IMR-90 (cell line): ENCODE results near the gene CYB5A. TPM values are rescaled to one million over a fixed set of nuclear protein-coding genes. Genes with fewer than 3 reads are reported as not detected.

Source experiments
- ATAC-seq: fragments of 200-7000 bp; cut with Tn5 transposase; 2 replicates; pipeline ENCODE4 v1.9.1; 2020; ENCODE audit warnings: low read depth, mild to moderate bottlenecking, moderate library complexity
- BruUV-seq: library from RNA; stranded (reverse); fragments of 400-500 nt; replicated peaks from 2 replicates; lab custom pipeline; 2021; lab: Mats Ljungman, UMichigan
- CTCF ChIA-PET: fragments of 300-600 bp; formaldehyde crosslinking; extraction: SDS; loops from one replicate; lab custom pipeline; 2021; ENCODE audit warnings: antibody characterized with exemption; lab: Yijun Ruan, JAX
- POLR2A ChIA-PET: fragments of 300-600 bp; sonication (Branson Sonifier 250); formaldehyde crosslinking; loops from one replicate; lab custom pipeline; 2022; ENCODE audit warnings: antibody characterized with exemption; ENCODE audit not compliant: unreplicated experiment; lab: Charles Lee
- DNase-seq: peaks from one replicate; pipeline ENCODE4 v3.0.0; 2013
- H2AFZ ChIP-seq: replicated peaks from 2 replicates; pipeline ENCODE3; 2013; ENCODE audit warnings: low read length, mild to moderate bottlenecking; ENCODE audit not compliant: poor library complexity
- H2AK5ac ChIP-seq: 2 replicates; pipeline ENCODE4 v1.6.1; 2013; ENCODE audit warnings: low read depth, low read length, inconsistent platforms
- H2AK9ac ChIP-seq: replicated peaks from 2 replicates; pipeline ENCODE3; 2013; ENCODE audit warnings: mild to moderate bottlenecking, low read depth, low read length, moderate library complexity; ENCODE audit not compliant: poor library complexity
- H2BK120ac ChIP-seq: 2 replicates; pipeline ENCODE4 v1.6.1; 2013; ENCODE audit warnings: low read depth, low read length, inconsistent platforms
- H2BK15ac ChIP-seq: 3 replicates; pipeline ENCODE4 v1.6.1; 2013; ENCODE audit warnings: low read depth, low read length, inconsistent platforms
- H2BK20ac ChIP-seq: 2 replicates; pipeline ENCODE4 v1.6.1; 2013; ENCODE audit warnings: low read depth, mild to moderate bottlenecking, inconsistent platforms, low read length, moderate library complexity
- H2BK5ac ChIP-seq: 2 replicates; pipeline ENCODE4 v1.6.1; 2013; ENCODE audit warnings: mild to moderate bottlenecking, low read depth, low read length, inconsistent platforms; ENCODE audit not compliant: poor library complexity, severe bottlenecking
- H3K14ac ChIP-seq: replicated peaks from 2 replicates; pipeline ENCODE4 v1.6.1; 2013; ENCODE audit warnings: low read depth, low read length, inconsistent platforms
- H3K18ac ChIP-seq: 2 replicates; pipeline ENCODE4 v1.6.1; 2013; ENCODE audit warnings: low read depth, low read length, control low read depth
- H3K23ac ChIP-seq: 2 replicates; pipeline ENCODE4 v1.6.1; 2013; ENCODE audit warnings: low read depth, low read length, inconsistent platforms
- H3K27ac ChIP-seq: 2 replicates; pipeline ENCODE4 v1.5.1; 2013; ENCODE audit warnings: mild to moderate bottlenecking, control low read depth, low read length; ENCODE audit not compliant: insufficient read depth
- H3K27me3 ChIP-seq: 2 replicates; pipeline ENCODE4 v1.6.1; 2013; ENCODE audit warnings: low read length; ENCODE audit not compliant: control insufficient read depth, insufficient read depth
- H3K36me3 ChIP-seq: 2 replicates; pipeline ENCODE4 v1.6.1; 2013; ENCODE audit warnings: low read length, mixed read lengths; ENCODE audit not compliant: control insufficient read depth, insufficient read depth
- H3K4ac ChIP-seq: 2 replicates; pipeline ENCODE4 v1.6.1; 2013; ENCODE audit warnings: low read depth, low read length, inconsistent platforms
- H3K4me1 ChIP-seq: 2 replicates; pipeline ENCODE4 v1.6.1; 2013; ENCODE audit warnings: low read length, mixed read lengths; ENCODE audit not compliant: control insufficient read depth, insufficient read depth
- H3K4me2 ChIP-seq: 2 replicates; pipeline ENCODE4 v1.6.1; 2013; ENCODE audit warnings: low read depth, mild to moderate bottlenecking, control low read depth, low read length, moderate library complexity
- H3K4me3 ChIP-seq: 2 replicates; pipeline ENCODE4 v1.5.1; 2013; ENCODE audit warnings: low read depth, mild to moderate bottlenecking, control low read depth, low read length, moderate library complexity; ENCODE audit not compliant: insufficient read depth
- H3K56ac ChIP-seq: 2 replicates; pipeline ENCODE4 v1.6.1; 2013; ENCODE audit warnings: low read length, inconsistent platforms; ENCODE audit not compliant: insufficient read depth; ENCODE audit errors: extremely low read depth
- H3K79me1 ChIP-seq, 2 experiments: 2 replicates each; pipeline ENCODE4 v1.6.1; 2013; ENCODE audit warnings: low read length in 2 of 2, inconsistent platforms in 1 of 2, low read depth in 1 of 2
- H3K9ac ChIP-seq: 2 replicates; pipeline ENCODE4 v1.6.1; 2013; ENCODE audit warnings: low read depth, low read length, control low read depth
- H3K9me1 ChIP-seq: 2 replicates; pipeline ENCODE4 v1.6.1; 2013; ENCODE audit warnings: low read length, inconsistent platforms; ENCODE audit not compliant: insufficient read depth
- H3K9me3 ChIP-seq: 2 replicates; pipeline ENCODE4 v1.6.1; 2013; ENCODE audit warnings: low read length; ENCODE audit not compliant: control insufficient read depth, insufficient read depth
- H4K20me1 ChIP-seq: 2 replicates; pipeline ENCODE4 v1.6.1; 2013; ENCODE audit warnings: low read length, inconsistent platforms; ENCODE audit not compliant: insufficient read depth
- H4K5ac ChIP-seq: 2 replicates; pipeline ENCODE4 v1.6.1; 2013; ENCODE audit warnings: mild to moderate bottlenecking, low read depth, low read length, control low read depth
- H4K8ac ChIP-seq, 2 experiments: 2 replicates each; pipeline ENCODE4 v1.6.1; 2013; ENCODE audit warnings: low read depth in 2 of 2, low read length in 2 of 2, control low read depth in 1 of 2, inconsistent platforms in 1 of 2
- H4K91ac ChIP-seq: 2 replicates; pipeline ENCODE4 v1.6.1; 2013; ENCODE audit warnings: low read depth, low read length, inconsistent platforms; ENCODE audit not compliant: insufficient read depth
- CEBPB ChIP-seq: IDR thresholded peaks from 2 replicates; pipeline ENCODE4 v1.6.1; 2012; ENCODE audit warnings: low read depth, low read length, improper control_type of control experiment
- ELK1 ChIP-seq: fragments of 150-350 bp; IDR thresholded peaks from 2 replicates; pipeline ENCODE4 v1.6.1; 2016; ENCODE audit warnings: low read depth, mild to moderate bottlenecking, low read length, moderate library complexity, borderline replicate concordance
- RCOR1 ChIP-seq: IDR thresholded peaks from 2 replicates; pipeline ENCODE4 v1.6.1; 2012; ENCODE audit warnings: mild to moderate bottlenecking, low read length, improper control_type of control experiment; ENCODE audit not compliant: insufficient replicate concordance
- WGBS, 2 experiments: methylation state at CpG; one replicate each; pipeline versions ENCODE4 v1.1.5 to v1.1.7; 2013; ENCODE audit warnings: missing lambda C conversion rate in 2 of 2; ENCODE audit not compliant: insufficient read length in 1 of 2; ENCODE audit errors: extremely low coverage in 2 of 2; 5-methylcytosine and 5-hydroxymethylcytosine counted together
- dilution Hi-C: fragments of 300-500 bp; cut with HindIII; formaldehyde crosslinking; loops from one replicate; pipeline ENCODE4 v1.14.3; 2018; ENCODE audit warnings: low sequenced_read_pairs; ENCODE audit not compliant: unreplicated experiment
- in situ Hi-C: fragments of 300-500 bp; cut with MboI; formaldehyde crosslinking; loops from 3 replicates; pipeline ENCODE4 v1.14.3; 2019; ENCODE audit warnings: low sequenced_read_pairs, inconsistent platforms, mixed read lengths
- intact Hi-C: fragments of 100-400 bp; cut with micrococcal nuclease; formaldehyde crosslinking; loops from 2 replicates; pipeline ENCODE4 v1.10.0; 2022
- polyA plus RNA-seq, 3 experiments: library from polyadenylated mRNA; depleted of rRNA; stranded (reverse); fragments of >200 nt; gene quantifications; 2 replicates each; pipeline ENCODE4 v1.2.3, GENCODE V29; 2012; ENCODE audit warnings: low replicate concordance in 1 of 3
- total RNA-seq: library from RNA; depleted of rRNA; stranded (reverse); fragments of >200 nt; gene quantifications from 2 replicates; pipeline ENCODE4 v1.2.3, GENCODE V29; 2012

The CYB5A gene
- total and polyA plus RNA-seq, 2 of the 4 experiments (the other 2 are of a cell fraction), result 13.4 to 47.9 TPM

GRCh38 chr18:74234326-74235171, 57.2 kb downstream of the CYB5A start:
- in situ Hi-C loops, result no loop called here
- H3K18ac ChIP-seq, result 0 out of 2 replicates have a peak overlapping the region, but pooled peaks have one; percentile 44
- no peak overlapping the region for H3K4me3 ChIP-seq
- H2AFZ ChIP-seq, result no peak overlapping the region
- H3K27ac ChIP-seq, result peak overlapping the region; percentile 45; the same call in 1 of the 2 replicates
- no peak overlapping the region for H2BK5ac ChIP-seq
- no peak overlapping the region for H2BK120ac ChIP-seq
- no peak overlapping the region for H2AK5ac ChIP-seq
- peak; percentile 69 for DNase-seq
- no peak overlapping the region for H3K23ac ChIP-seq
- H3K36me3 ChIP-seq, result no peaks in the 10 kb centered on the region
- H4K8ac ChIP-seq, result no peak overlapping the region; a peak in 1 of 4 replicates
- H3K9me3 ChIP-seq, result no peaks in the 10 kb centered on the region
- no peak for TF ChIP-seq RCOR1
- TF ChIP-seq CEBPB, result peak; percentile 67
- TF ChIP-seq ELK1, result no peak
- H3K4me1 ChIP-seq, result peaks cover 4% of the 10 kb centered on the region
- no peak overlapping the region; the same call in 1 of the 2 replicates for H4K91ac ChIP-seq
- WGBS, 2 experiments, result 58% methylated on average over 2 of the region's 10 CpGs; no CpG with 5 or more reads in 1 of the 2 experiments
- dilution Hi-C loops, result no loop called here
- H4K5ac ChIP-seq, result no peak overlapping the region
- peak overlapping the region; percentile 48; the same call in 1 of the 2 replicates for H3K4me2 ChIP-seq
- H3K56ac ChIP-seq, result no peak overlapping the region
- peaks cover 4% of the 10 kb centered on the region for H3K27me3 ChIP-seq
- no peak overlapping the region for H2BK20ac ChIP-seq
- no peak overlapping the region for H3K9ac ChIP-seq
- no peak overlapping the region for H3K4ac ChIP-seq
- H3K9me1 ChIP-seq, result no peaks in the 10 kb centered on the region; the same call in 1 of the 2 replicates
- no peak overlapping the region for H2AK9ac ChIP-seq
- ChIA-PET CTCF (no interaction called here), POLR2A (interaction anchor here (0.6 kb wide), 1 partner anchor 1534 kb away, joined by 9 read pairs; no protein-coding TSS in a partner anchor)
- no peaks in the 10 kb centered on the region; the same call in 1 of the 2 replicates for H4K20me1 ChIP-seq
- intact Hi-C loops, result no loop called here
- no peak overlapping the region for H2BK15ac ChIP-seq
- no peaks in the 10 kb centered on the region for H3K79me1 ChIP-seq
- no TSS peak for BruUV-seq
- ATAC-seq, result peak; percentile 90
- 0 out of 2 replicates have a peak overlapping the region, but pooled peaks have one; percentile 52 for H3K14ac ChIP-seq
